ENCODE measurements around the gene HS3ST3A1.

GRCh38 chr17:13518261-13519000 is 83.3 kb downstream of the HS3ST3A1 start:
- TF ChIP-seq CTCF (IDR thresholded peaks at IDR 0.05; ENCODE audit: low read depth, low read length, poor library complexity, severe bottlenecking) (no peak), EZH2phosphoT487 (IDR thresholded peaks at IDR 0.05; ENCODE audit: borderline replicate concordance, low read length) (no peak)

All from DOHH2 (cell line).